ENCODE results near the gene MFAP3L.

DNA sequence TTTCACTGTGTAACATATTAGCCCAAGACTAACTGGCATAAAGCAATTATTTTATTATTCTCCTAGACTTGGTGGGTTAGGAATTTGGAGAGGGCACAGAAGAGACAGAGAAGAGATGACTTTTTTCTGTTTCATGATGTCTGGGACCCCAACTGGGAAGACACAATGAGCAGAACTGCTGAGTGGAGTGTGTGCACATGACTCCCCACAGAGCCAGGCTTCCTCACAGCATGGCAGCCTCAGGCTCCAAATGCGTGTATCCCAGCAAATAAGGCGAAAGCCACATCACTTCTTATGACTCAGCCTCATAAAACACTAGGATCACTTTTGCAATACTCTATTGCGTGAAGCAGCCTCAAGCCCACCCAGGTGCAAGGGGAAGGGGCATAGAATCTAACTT lies 68.4 kb downstream of the MFAP3L start:
- TF ChIP-seq, protein P1, sequence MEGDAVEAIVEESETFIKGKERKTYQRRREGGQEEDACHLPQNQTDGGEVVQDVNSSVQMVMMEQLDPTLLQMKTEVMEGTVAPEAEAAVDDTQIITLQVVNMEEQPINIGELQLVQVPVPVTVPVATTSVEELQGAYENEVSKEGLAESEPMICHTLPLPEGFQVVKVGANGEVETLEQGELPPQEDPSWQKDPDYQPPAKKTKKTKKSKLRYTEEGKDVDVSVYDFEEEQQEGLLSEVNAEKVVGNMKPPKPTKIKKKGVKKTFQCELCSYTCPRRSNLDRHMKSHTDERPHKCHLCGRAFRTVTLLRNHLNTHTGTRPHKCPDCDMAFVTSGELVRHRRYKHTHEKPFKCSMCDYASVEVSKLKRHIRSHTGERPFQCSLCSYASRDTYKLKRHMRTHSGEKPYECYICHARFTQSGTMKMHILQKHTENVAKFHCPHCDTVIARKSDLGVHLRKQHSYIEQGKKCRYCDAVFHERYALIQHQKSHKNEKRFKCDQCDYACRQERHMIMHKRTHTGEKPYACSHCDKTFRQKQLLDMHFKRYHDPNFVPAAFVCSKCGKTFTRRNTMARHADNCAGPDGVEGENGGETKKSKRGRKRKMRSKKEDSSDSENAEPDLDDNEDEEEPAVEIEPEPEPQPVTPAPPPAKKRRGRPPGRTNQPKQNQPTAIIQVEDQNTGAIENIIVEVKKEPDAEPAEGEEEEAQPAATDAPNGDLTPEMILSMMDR (conservative IDR thresholded peaks at IDR 0.05 in 1 of 2, IDR thresholded peaks at IDR 0.05 in 1 of 2; ENCODE audit: low read depth in 1 of 2, low read length in 2 of 2): no peak
- no peak for TF ChIP-seq EZH2 (IDR thresholded peaks at IDR 0.05; ENCODE audit: low read length, missing control alignments)

All from fibroblast of lung (primary cell).